H1 (cell line): ENCODE results near the gene LTBP4. TPM values are rescaled to one million over a fixed set of nuclear protein-coding genes. Genes with fewer than 3 reads are reported as not detected.

Experiments used
- CTCF ChIA-PET: fragments of 300-600 bp; sonication (Branson Sonifier 250); formaldehyde crosslinking; loops from one replicate; lab custom pipeline; 2021; ENCODE audit not compliant: partially characterized antibody; lab: Charles Lee
- POLR2A ChIA-PET: fragments of 300-600 bp; sonication (Branson Sonifier 250); formaldehyde crosslinking; loops from one replicate; lab custom pipeline; 2021; ENCODE audit warnings: inconsistent platforms; ENCODE audit not compliant: partially characterized antibody; lab: Charles Lee
- DNase-seq, 2 experiments: peaks; one replicate each; pipeline versions ENCODE4 v3.0.0 to v3.0.0-alpha.2; 2010 to 2022; ENCODE audit warnings: low spot score in 2 of 2, low read depth in 1 of 2, mixed read lengths in 1 of 2
- FAIRE-seq: peaks from 2 replicates; lab custom pipeline; 2011; peaks lifted over from hg19 to GRCh38; lab: Jason Lieb, UNC
- H2AFZ ChIP-seq: 2 replicates; pipeline ENCODE4 v1.8.1; 2012; ENCODE audit warnings: low read length, inconsistent platforms
- H2AK5ac ChIP-seq: 2 replicates; pipeline ENCODE4 v1.6.1; 2013; ENCODE audit warnings: low read depth, low read length
- H2BK120ac ChIP-seq: replicated peaks from 2 replicates; pipeline ENCODE3; 2013; ENCODE audit warnings: low read depth, low read length, inconsistent platforms
- H2BK12ac ChIP-seq: 2 replicates; pipeline ENCODE4 v1.6.1; 2013; ENCODE audit warnings: low read depth, low read length
- H2BK15ac ChIP-seq: 2 replicates; pipeline ENCODE4 v1.6.1; 2013; ENCODE audit warnings: low read length
- H2BK20ac ChIP-seq: 2 replicates; pipeline ENCODE4 v1.6.1; 2013; ENCODE audit warnings: low read length
- H2BK5ac ChIP-seq: 2 replicates; pipeline ENCODE4 v1.6.1; 2013; ENCODE audit warnings: low read depth, low read length
- H3K14ac ChIP-seq: 2 replicates; pipeline ENCODE4 v1.6.1; 2013; ENCODE audit warnings: inconsistent platforms; ENCODE audit not compliant: insufficient read length
- H3K18ac ChIP-seq: 2 replicates; pipeline ENCODE4 v1.6.1; 2013; ENCODE audit warnings: low read length; ENCODE audit errors: extremely low read depth
- H3K23ac ChIP-seq: 2 replicates; pipeline ENCODE4 v1.6.1; 2013; ENCODE audit warnings: inconsistent platforms; ENCODE audit not compliant: insufficient read length
- H3K23me2 ChIP-seq: 2 replicates; pipeline ENCODE4 v1.6.1; 2013; ENCODE audit warnings: low read depth, low read length
- H3K27ac ChIP-seq: 2 replicates; pipeline ENCODE4 v1.6.1; 2011; ENCODE audit warnings: low read depth, low read length, inconsistent platforms
- H3K27me3 ChIP-seq, 4 experiments: replicated peaks in 1 of 4; 1 replicate in 1 of 4; 2 replicates in 3 of 4; pipeline versions ENCODE4 v1.6.1 to v1.8.1; 2011 to 2013; ENCODE audit warnings: low read length in 3 of 4, mild to moderate bottlenecking in 3 of 4, inconsistent platforms in 2 of 4, mixed read lengths in 2 of 4, moderate library complexity in 1 of 4; ENCODE audit not compliant: control insufficient read depth in 3 of 4, insufficient read depth in 3 of 4; ENCODE audit errors: extremely low read depth in 1 of 4
- H3K36me3 ChIP-seq, 4 experiments: 2 replicates each; pipeline versions ENCODE4 v1.6.1 to v1.8.1; 2011 to 2013; ENCODE audit warnings: mild to moderate bottlenecking in 4 of 4, low read length in 3 of 4, moderate library complexity in 2 of 4, control low read depth in 1 of 4, inconsistent platforms in 1 of 4; ENCODE audit not compliant: insufficient read depth in 4 of 4, control insufficient read depth in 2 of 4
- H3K4ac ChIP-seq: replicated peaks from 2 replicates; pipeline ENCODE3; 2013; ENCODE audit warnings: low read length, low read depth, mixed read lengths, inconsistent platforms; ENCODE audit not compliant: insufficient read length
- H3K4me1 ChIP-seq, 4 experiments: replicated peaks in 1 of 4; 1 replicate in 1 of 4; 2 replicates in 3 of 4; pipeline versions ENCODE4 v1.6.1 to v1.8.1; 2011 to 2013; ENCODE audit warnings: low read length in 3 of 4, inconsistent platforms in 2 of 4, mixed read lengths in 1 of 4; ENCODE audit not compliant: insufficient read depth in 4 of 4, control insufficient read depth in 3 of 4
- H3K4me2 ChIP-seq, 2 experiments: 2 replicates each; pipeline versions ENCODE4 v1.6.1 to v1.8.1; 2011 to 2013; ENCODE audit warnings: low read depth in 2 of 2, low read length in 2 of 2, control low read depth in 1 of 2, inconsistent platforms in 1 of 2, mild to moderate bottlenecking in 1 of 2; ENCODE audit not compliant: insufficient read depth in 1 of 2
- H3K4me3 ChIP-seq, 4 experiments: fragments of 200-600, 300-600 bp in 1 of 4; sonication (generic), shearing (Covaris generic), sonication (Bioruptor Twin) in 1 of 4; 2 replicates each; pipeline versions ENCODE4 v1.5.1 to v1.8.1; 2011 to 2016; ENCODE audit warnings: low read length in 4 of 4, low read depth in 3 of 4, control low read depth in 2 of 4, inconsistent platforms in 2 of 4, mild to moderate bottlenecking in 2 of 4, mixed read lengths in 1 of 4, moderate library complexity in 1 of 4; ENCODE audit not compliant: insufficient read depth in 2 of 4; ENCODE audit errors: extremely low read depth in 1 of 4
- H3K56ac ChIP-seq: replicated peaks from 2 replicates; pipeline ENCODE3; 2013; ENCODE audit warnings: low read depth, mild to moderate bottlenecking, mixed read lengths, low read length, inconsistent platforms; ENCODE audit not compliant: insufficient read length
- H3K79me1 ChIP-seq: 2 replicates; pipeline ENCODE4 v1.6.1; 2013; ENCODE audit warnings: low read depth, low read length, control low read depth
- H3K79me2 ChIP-seq, 2 experiments: 2 replicates each; pipeline versions ENCODE4 v1.6.1 to v1.8.1; 2012 to 2013; ENCODE audit warnings: low read length in 2 of 2, mild to moderate bottlenecking in 2 of 2, inconsistent platforms in 1 of 2; ENCODE audit not compliant: insufficient read depth in 2 of 2, control insufficient read depth in 1 of 2
- H3K9ac ChIP-seq, 4 experiments: replicated peaks in 1 of 4; 1 replicate in 1 of 4; 2 replicates in 3 of 4; pipeline versions ENCODE4 v1.6.1 to v1.8.1; 2011 to 2013; ENCODE audit warnings: low read depth in 3 of 4, low read length in 3 of 4, control low read depth in 2 of 4, mild to moderate bottlenecking in 2 of 4, moderate library complexity in 2 of 4, inconsistent platforms in 1 of 4; ENCODE audit errors: extremely low read depth in 1 of 4
- H3K9me3 ChIP-seq, 2 experiments: 2 replicates each; pipeline versions ENCODE4 v1.6.1 to v1.8.1; 2012 to 2013; ENCODE audit warnings: mild to moderate bottlenecking in 2 of 2, moderate library complexity in 2 of 2, control low read depth in 1 of 2, inconsistent platforms in 1 of 2, low read depth in 1 of 2, low read length in 1 of 2, mixed read lengths in 1 of 2; ENCODE audit not compliant: insufficient read depth in 2 of 2
- H4K20me1 ChIP-seq, 2 experiments: replicated peaks in 1 of 2; 2 replicates each; pipeline versions ENCODE3 to v1.8.1; 2011 to 2013; ENCODE audit warnings: inconsistent platforms in 2 of 2, low read length in 2 of 2, mild to moderate bottlenecking in 1 of 2; ENCODE audit not compliant: insufficient read depth in 2 of 2, control insufficient read depth in 1 of 2
- H4K5ac ChIP-seq: 2 replicates; pipeline ENCODE4 v1.6.1; 2013; ENCODE audit warnings: low read length, low read depth, mixed read lengths, inconsistent platforms; ENCODE audit not compliant: insufficient read length
- H4K8ac ChIP-seq: 2 replicates; pipeline ENCODE4 v1.8.0; 2013; ENCODE audit warnings: mild to moderate bottlenecking, moderate library complexity, low read length, inconsistent platforms; ENCODE audit not compliant: insufficient read depth; ENCODE audit errors: extremely low read depth
- H4K91ac ChIP-seq: replicated peaks from 2 replicates; pipeline ENCODE3; 2013; ENCODE audit warnings: low read length, mixed read lengths, inconsistent platforms; ENCODE audit not compliant: insufficient read length
- BCL11A ChIP-seq, 2 experiments: IDR thresholded peaks; one replicate each; pipeline ENCODE4 v1.6.1; 2011; ENCODE audit warnings: low read depth in 2 of 2, low read length in 2 of 2, mild to moderate bottlenecking in 2 of 2
- CREB1 ChIP-seq: IDR thresholded peaks from 2 replicates; pipeline ENCODE4 v1.6.1; 2012; ENCODE audit warnings: inconsistent platforms
- CTBP2 ChIP-seq: IDR thresholded peaks from 2 replicates; pipeline ENCODE4 v1.7.0; 2011; ENCODE audit warnings: borderline replicate concordance, mild to moderate bottlenecking, moderate library complexity, mixed read lengths, low read length; ENCODE audit not compliant: insufficient read depth, insufficient read length
- EGR1 ChIP-seq: IDR thresholded peaks from 2 replicates; pipeline ENCODE4 v1.6.1; 2011; ENCODE audit warnings: low read depth, low read length, borderline replicate concordance
- NRF1 ChIP-seq: IDR thresholded peaks from 2 replicates; pipeline ENCODE4 v1.6.1; 2011; ENCODE audit warnings: mild to moderate bottlenecking, low read depth, low read length, improper control_type of control experiment
- PHF8 ChIP-seq: fragments of 200-600 bp; sonication (generic); conservative IDR thresholded peaks from 2 replicates; pipeline ENCODE4 v1.7.1; 2012; ENCODE audit warnings: low read depth, mild to moderate bottlenecking, inconsistent platforms, low read length, moderate library complexity
- POLR2AphosphoS5 ChIP-seq: IDR thresholded peaks from 2 replicates; pipeline ENCODE4 v1.6.1; 2011; ENCODE audit warnings: low read depth, low read length
- SAP30 ChIP-seq: fragments of 300-600 bp; sonication (generic); IDR thresholded peaks from 2 replicates; pipeline ENCODE4 v1.7.1; 2012; ENCODE audit warnings: low read length, moderate library complexity, mild to moderate bottlenecking, inconsistent platforms; ENCODE audit not compliant: insufficient read depth, insufficient replicate concordance
- SP4 ChIP-seq: IDR thresholded peaks from 2 replicates; pipeline ENCODE4 v1.6.1; 2012; ENCODE audit warnings: low read length, inconsistent platforms
- TAF1 ChIP-seq: IDR thresholded peaks from 2 replicates; pipeline ENCODE4 v1.6.1; 2011; ENCODE audit warnings: mild to moderate bottlenecking, low read depth, low read length
- WGBS, 2 experiments: shearing (Covaris generic) in 1 of 2; methylation state at CpG; one replicate each; pipeline versions ENCODE4 v1.1.6 to v1.1.7; 2013 to 2015; ENCODE audit warnings: low lambda C conversion rate in 2 of 2, mixed read lengths in 2 of 2, inconsistent platforms in 1 of 2, low coverage in 1 of 2, missing lambda C conversion rate in 1 of 2; ENCODE audit not compliant: insufficient replicate concordance in 2 of 2, insufficient coverage in 1 of 2, insufficient read length in 1 of 2; ENCODE audit errors: extremely low coverage in 1 of 2, missing lambda C conversion rate in 1 of 2; 5-methylcytosine and 5-hydroxymethylcytosine counted together
- polyA plus RNA-seq, 7 experiments: library from polyadenylated mRNA; depleted of rRNA in 3 of 7; stranded (reverse) in 5 of 7; unstranded in 2 of 7; fragments of >200 nt in 5 of 7; fragments of 200-250 nt in 2 of 7; gene quantifications; 1 replicate in 5 of 7; 2 replicates in 1 of 7; 4 replicates in 1 of 7; pipeline versions ENCODE4 v1.2.1 to v1.2.3, GENCODE V29; 2011 to 2013; ENCODE audit warnings: missing spikeins in 2 of 7, mixed read lengths in 2 of 7
- total RNA-seq: library from RNA; stranded (reverse); fragmentation: NEBNext Ultra II Directional; extraction: Animal tissue kit (Norgen Biotek cat#: 25700); gene quantifications from 2 replicates; pipeline ENCODE4 v1.2.1, GENCODE V29; 2021
- TF ChIP-seq, protein P1 (sequence below): IDR thresholded peaks from 2 replicates; pipeline ENCODE4 v1.6.1; 2012; ENCODE audit warnings: inconsistent platforms

Gene LTBP4
- total and polyA plus RNA-seq, 2 of the 8 experiments (the other 6 are each of a cell fraction or from before 2014, with no cell fraction given): 54.5 to 77.1 TPM

DNA sequence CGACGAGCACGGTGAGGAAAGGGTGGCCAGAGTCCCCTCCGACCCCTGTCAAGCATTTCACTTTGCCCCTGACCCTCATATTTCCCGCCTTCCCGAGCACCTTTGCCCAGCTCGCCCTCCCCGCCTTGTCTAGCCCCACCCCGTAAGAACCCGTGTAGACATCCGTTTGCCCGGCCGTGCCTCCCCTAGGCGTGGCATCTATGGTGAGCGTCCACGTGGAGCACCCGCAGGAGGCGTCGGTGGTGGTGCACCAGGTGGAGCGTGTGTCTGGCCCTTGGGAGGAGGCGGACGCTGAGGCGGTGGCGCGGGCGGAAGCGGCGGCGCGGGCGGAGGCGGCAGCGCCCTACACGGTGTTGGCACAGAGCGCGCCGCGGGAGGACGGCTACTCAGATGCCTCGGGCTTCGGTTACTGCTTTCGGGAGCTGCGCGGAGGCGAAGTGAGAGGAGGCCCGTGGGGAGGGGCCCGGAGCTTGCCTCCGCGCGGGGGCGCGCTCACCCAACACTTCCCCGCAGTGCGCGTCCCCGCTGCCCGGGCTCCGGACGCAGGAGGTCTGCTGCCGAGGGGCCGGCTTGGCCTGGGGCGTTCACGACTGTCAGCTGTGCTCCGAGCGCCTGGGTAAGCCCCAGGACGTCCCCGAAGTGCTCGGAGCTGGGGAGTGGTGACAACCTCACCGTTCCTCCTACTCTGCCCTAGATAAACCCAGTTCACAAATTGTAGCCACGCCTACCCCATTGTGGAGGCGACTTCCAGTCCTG is 4.2 kb downstream of the LTBP4 start:
- H3K79me1 ChIP-seq: 0 out of 2 replicates have a peak, but pooled peaks cover 2% of the 10 kb centered on the region
- peak overlapping the region; percentile 82 to 97 for H3K4me2 ChIP-seq
- peaks cover 6 to 53% (median 48%) of the 10 kb centered on the region in 4 experiments for H3K27me3 ChIP-seq
- POLR2A ChIA-PET: interaction anchor here (1.5 to 4.4 kb wide), 3 partner anchors 9 to 30 kb away, joined by 4 to 30 read pairs (median 7); no protein-coding TSS in a partner anchor
- no peak overlapping the region for H4K8ac ChIP-seq
- no peaks in the 10 kb centered on the region for H3K79me2 ChIP-seq
- H3K56ac ChIP-seq: no peak overlapping the region
- H2BK120ac ChIP-seq: peak overlapping the region; percentile 6
- WGBS, 2 experiments: 2% methylated on average over 46 of the region's 71 CpGs; no CpG with 5 or more reads in 1 of the 2 experiments
- no peak overlapping the region; the same call in 1 of the 2 replicates for H3K18ac ChIP-seq
- H2BK5ac ChIP-seq: peak overlapping the region; percentile 52; the same call in 1 of the 2 replicates
- no peak overlapping the region for H4K91ac ChIP-seq
- CTCF ChIA-PET: interaction anchor here (0.8 to 11.3 kb wide), 10 partner anchors 9 to 75 kb away, joined by 3 to 100 read pairs (median 4); no protein-coding TSS in a partner anchor
- H3K4me3 ChIP-seq: peak overlapping the region; percentile 32 to 61 (median 40)
- H3K4me1 ChIP-seq: peaks cover 9 to 45% (median 27%) of the 10 kb centered on the region in 4 experiments
- no peak overlapping the region for H3K4ac ChIP-seq
- H3K27ac ChIP-seq: no peak overlapping the region
- H2AFZ ChIP-seq: no peak overlapping the region
- no peaks in the 10 kb centered on the region for H3K9me3 ChIP-seq
- FAIRE-seq (no peak), DNase-seq (peak in 1 of 2 experiments; percentile 81)
- no peak overlapping the region for H3K14ac ChIP-seq
- no peak overlapping the region for H4K5ac ChIP-seq
- H3K23me2 ChIP-seq: peaks cover 34% of the 10 kb centered on the region; the same call in 1 of the 2 replicates
- H2BK12ac ChIP-seq: peak overlapping the region; percentile 75; the same call in 1 of the 2 replicates
- H2AK5ac ChIP-seq: no peak overlapping the region
- peaks cover 3 to 7% of the 10 kb centered on the region in 2 experiments for H4K20me1 ChIP-seq
- no peak overlapping the region for H2BK15ac ChIP-seq
- H3K23ac ChIP-seq: no peak overlapping the region
- H2BK20ac ChIP-seq: no peak overlapping the region
- no peaks in the 10 kb centered on the region; a peak in 1 of 8 replicates for H3K36me3 ChIP-seq
- H3K9ac ChIP-seq: no peak overlapping the region
- TF ChIP-seq CREB1 (no peak), EGR1 (no peak), NRF1 (no peak), BCL11A (IDR thresholded peaks at IDR 0.05; ENCODE audit: low read depth in 2 of 2, low read length in 2 of 2) (no peak), SAP30 (no peak), TAF1 (0 out of 2 replicates have a peak, but pooled peaks have one; percentile 34), SP4 (no peak), POLR2AphosphoS5 (no peak), PHF8 (no peak), CTBP2 (no peak)
- TF ChIP-seq, protein P1, sequence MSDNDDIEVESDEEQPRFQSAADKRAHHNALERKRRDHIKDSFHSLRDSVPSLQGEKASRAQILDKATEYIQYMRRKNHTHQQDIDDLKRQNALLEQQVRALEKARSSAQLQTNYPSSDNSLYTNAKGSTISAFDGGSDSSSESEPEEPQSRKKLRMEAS: peak; percentile 78
